Progenitor cell of endocrine pancreas (in vitro differentiated cells): ENCODE data around the gene DPEP2. TPM values are rescaled to one million over a fixed set of nuclear protein-coding genes. Genes with fewer than 3 reads are reported as not detected.

Experiments
- DNase-seq: peaks from one replicate; pipeline ENCODE4 v3.0.0; 2021; ENCODE audit warnings: low spot score; ENCODE audit not compliant: unreplicated experiment
- H3K27ac Mint-ChIP-seq: 2 replicates; pipeline ENCODE4 v1.8.0; 2021; ENCODE audit warnings: mild to moderate bottlenecking, moderate library complexity, mixed read lengths
- H3K27me3 Mint-ChIP-seq: 2 replicates; pipeline ENCODE4 v1.8.0; 2021; ENCODE audit warnings: mixed read lengths
- H3K36me3 Mint-ChIP-seq: 2 replicates; pipeline ENCODE4 v1.8.0; 2022; ENCODE audit warnings: mixed read lengths; ENCODE audit not compliant: insufficient read depth
- H3K4me1 Mint-ChIP-seq: 2 replicates; pipeline ENCODE4 v1.8.0; 2021; ENCODE audit warnings: low read depth, mixed read lengths
- H3K4me3 Mint-ChIP-seq: 2 replicates; pipeline ENCODE4 v1.8.0; 2021; ENCODE audit warnings: low read depth, mild to moderate bottlenecking, moderate library complexity, mixed read lengths
- H3K9me3 Mint-ChIP-seq: 2 replicates; pipeline ENCODE4 v1.8.0; 2021; ENCODE audit warnings: low read depth, mixed read lengths
- total RNA-seq: library from RNA; stranded (reverse); gene quantifications from 2 replicates; pipeline ENCODE4 v1.2.1, GENCODE V29; 2021
- TF ChIP-seq, protein P1 (sequence below): fragments of 200-600 bp; sonication (generic); IDR thresholded peaks from one replicate; pipeline ENCODE4 v1.5.0; 2021; ENCODE audit warnings: antibody characterized with exemption, mild to moderate bottlenecking; ENCODE audit not compliant: unreplicated experiment

DPEP2 gene
- total RNA-seq, 1 donor from 2014 or later: not detected

DNA sequence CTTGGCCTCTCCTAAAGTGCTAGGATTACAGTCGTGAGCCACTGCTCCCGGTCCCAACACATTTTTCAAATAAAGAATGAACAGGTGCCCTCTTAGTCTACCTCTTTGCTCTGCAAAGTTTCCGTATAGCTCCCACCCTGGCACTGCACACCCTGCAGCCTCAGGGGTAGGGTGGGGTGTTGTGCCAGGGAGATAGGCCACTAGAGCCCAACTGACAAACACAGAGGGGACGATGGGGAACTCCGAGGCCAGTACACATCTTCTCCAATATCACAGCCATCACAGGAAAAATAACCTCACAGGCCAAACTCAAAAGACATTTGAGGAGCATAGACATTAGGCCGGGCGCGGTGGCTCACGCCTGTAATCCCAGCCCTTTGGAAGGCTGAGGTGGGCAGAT lies 28.2 kb downstream of the DPEP2 start:
- Mint-ChIP-seq H3K27ac (no peak overlapping the region), H3K4me3 (no peak overlapping the region), H3K9me3 (no peaks in the 10 kb centered on the region), H3K27me3 (no peaks in the 10 kb centered on the region), H3K4me1 (peaks cover 20% of the 10 kb centered on the region), H3K36me3 (no peaks in the 10 kb centered on the region)
- no peak for DNase-seq
- TF ChIP-seq, protein P1, sequence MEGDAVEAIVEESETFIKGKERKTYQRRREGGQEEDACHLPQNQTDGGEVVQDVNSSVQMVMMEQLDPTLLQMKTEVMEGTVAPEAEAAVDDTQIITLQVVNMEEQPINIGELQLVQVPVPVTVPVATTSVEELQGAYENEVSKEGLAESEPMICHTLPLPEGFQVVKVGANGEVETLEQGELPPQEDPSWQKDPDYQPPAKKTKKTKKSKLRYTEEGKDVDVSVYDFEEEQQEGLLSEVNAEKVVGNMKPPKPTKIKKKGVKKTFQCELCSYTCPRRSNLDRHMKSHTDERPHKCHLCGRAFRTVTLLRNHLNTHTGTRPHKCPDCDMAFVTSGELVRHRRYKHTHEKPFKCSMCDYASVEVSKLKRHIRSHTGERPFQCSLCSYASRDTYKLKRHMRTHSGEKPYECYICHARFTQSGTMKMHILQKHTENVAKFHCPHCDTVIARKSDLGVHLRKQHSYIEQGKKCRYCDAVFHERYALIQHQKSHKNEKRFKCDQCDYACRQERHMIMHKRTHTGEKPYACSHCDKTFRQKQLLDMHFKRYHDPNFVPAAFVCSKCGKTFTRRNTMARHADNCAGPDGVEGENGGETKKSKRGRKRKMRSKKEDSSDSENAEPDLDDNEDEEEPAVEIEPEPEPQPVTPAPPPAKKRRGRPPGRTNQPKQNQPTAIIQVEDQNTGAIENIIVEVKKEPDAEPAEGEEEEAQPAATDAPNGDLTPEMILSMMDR: no peak

DNA sequence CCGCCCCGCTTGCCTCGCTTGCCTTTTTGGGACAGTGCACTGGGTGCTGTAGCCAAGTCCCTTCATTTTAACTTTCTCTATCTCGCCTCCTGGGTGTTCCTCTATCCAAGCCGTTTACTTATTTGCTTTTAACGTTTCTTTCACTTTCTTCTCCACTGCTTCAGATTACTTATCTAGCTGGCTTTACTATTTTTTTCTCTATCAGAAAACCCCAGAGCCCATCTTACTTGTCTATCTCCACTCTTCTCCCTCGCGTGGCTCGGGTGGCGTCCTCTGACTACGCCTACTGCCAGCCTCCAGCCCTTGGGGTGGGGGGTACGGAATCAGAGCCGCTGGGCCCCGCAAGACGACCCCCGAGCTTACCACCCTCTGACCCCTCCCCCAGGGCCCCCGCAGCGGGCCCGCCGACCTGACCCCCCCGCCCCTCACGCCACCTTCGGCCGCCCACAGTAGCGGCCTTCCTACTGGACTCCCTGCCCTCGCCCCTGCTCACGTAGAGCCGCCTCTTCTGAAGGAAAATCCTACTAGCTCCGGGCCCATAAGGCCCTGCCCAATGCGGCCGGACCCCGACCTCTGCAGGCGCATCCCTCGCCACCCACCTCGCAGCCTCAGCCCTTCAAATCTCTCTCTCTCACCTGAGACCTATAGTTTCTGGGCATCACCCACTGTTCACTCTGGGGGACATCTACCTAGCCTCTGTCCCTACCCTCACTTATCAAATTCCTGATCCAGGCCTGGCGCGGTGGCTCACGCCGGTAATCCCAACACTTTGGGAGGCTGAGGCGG lies 29.8 kb downstream of the DPEP2 start:
- H3K36me3 Mint-ChIP-seq: no peaks in the 10 kb centered on the region
- H3K4me3 Mint-ChIP-seq: peak overlapping the region; percentile 98
- peaks cover 29% of the 10 kb centered on the region for H3K4me1 Mint-ChIP-seq
- TF ChIP-seq, protein P1: no peak
- H3K27ac Mint-ChIP-seq: peak overlapping the region; percentile 70
- no peaks in the 10 kb centered on the region for H3K27me3 Mint-ChIP-seq
- DNase-seq: no peak
- no peaks in the 10 kb centered on the region for H3K9me3 Mint-ChIP-seq

DNA sequence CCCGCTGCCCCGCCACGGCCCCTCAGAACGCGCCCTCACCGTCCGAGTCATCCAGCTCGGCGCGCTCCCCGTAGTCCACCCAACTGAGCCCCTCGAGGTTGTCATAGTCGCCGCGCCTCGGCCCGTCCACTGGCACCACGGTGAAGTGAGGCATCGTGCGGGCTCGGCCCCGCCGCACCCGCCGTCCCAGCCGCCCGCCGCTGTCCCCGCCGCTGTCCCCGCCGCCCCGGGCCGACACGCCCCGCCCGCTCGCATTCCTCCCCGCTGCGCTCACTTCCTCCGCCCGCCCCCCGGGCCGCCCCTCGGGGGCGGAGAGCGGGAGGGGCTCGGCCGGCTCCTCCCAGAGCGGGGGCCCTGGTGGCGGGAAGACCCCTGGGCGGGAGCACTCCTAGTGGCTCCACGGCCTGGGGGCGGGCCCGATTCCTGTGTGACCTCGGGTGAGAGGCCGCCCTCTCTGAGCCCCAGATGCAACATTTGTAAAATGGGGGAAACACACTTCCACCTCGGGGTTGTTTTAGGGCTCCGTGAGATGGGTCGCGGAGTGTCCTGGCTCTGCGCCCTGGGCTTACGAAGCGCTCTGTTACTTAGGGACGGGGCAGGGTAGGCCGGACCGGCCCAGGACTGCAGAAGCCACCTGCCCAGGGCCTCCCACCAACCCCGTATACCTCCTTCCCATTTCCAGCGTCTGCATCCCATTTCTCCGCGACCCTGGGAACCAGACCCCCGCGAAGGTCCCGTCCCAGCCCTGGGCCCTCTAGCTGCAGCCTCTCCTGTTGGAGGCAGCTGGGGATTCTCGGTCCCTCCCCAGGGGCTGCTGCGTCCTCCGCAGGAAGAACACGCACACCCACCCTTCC lies 30.7 kb downstream of the DPEP2 start, which contains the start of gene SLC12A4:
TSS of gene SLC12A4 (minus strand) at position 238 of the 854 bp plus-strand sequence. CDS start at position 154, 84 bp downstream.
- peak; percentile 73 for DNase-seq
- H3K4me3 Mint-ChIP-seq: peak within 1 kb of the TSS; percentile 98
- H3K9me3 Mint-ChIP-seq: no peaks in the 10 kb centered on the region
- H3K27me3 Mint-ChIP-seq: no peaks in the 10 kb centered on the region
- peak within 1 kb of the TSS; percentile 97 for H3K27ac Mint-ChIP-seq
- TF ChIP-seq, protein P1: no peak
- peaks cover 1% of the 10 kb centered on the region for H3K36me3 Mint-ChIP-seq
- peaks cover 29% of the 10 kb centered on the region for H3K4me1 Mint-ChIP-seq

DNA sequence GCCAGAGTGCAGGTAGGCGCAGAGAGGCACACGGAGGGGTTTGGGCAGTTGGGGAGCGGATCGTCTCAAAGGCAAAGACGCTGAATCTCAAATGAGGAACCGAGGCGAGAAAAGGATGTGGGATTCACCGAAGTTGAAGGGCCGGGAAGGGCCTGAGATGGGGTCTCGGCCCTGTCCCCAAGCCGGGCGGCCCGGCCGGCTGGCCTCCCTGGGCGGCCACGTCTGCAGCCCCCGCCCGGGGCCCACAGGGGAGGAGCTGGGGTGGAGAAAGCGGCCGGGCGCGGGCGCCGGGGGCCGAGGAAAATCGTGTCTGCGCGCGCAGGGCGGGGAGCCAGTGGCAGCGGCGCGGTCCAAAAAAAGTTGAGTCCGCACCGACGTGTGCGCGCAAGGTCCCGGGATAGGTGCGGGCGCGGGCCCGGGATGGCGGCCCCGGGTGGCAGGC lies 31.3 kb downstream of the DPEP2 start:
- peak overlapping the region; percentile 97 for H3K27ac Mint-ChIP-seq
- DNase-seq: peak; percentile 32
- no peaks in the 10 kb centered on the region for H3K9me3 Mint-ChIP-seq
- H3K4me1 Mint-ChIP-seq: peaks cover 29% of the 10 kb centered on the region
- H3K4me3 Mint-ChIP-seq: peak overlapping the region; percentile 98
- no peaks in the 10 kb centered on the region for H3K27me3 Mint-ChIP-seq
- TF ChIP-seq, protein P1: no peak
- H3K36me3 Mint-ChIP-seq: peaks cover 1% of the 10 kb centered on the region
